Subcutaneous abdominal adipose tissue (tissue), 5 donors: ENCODE data around the gene KRTAP10-9.
"Not testable (repeated sequence)": the region's sequence is repeated elsewhere in the genome, so short reads cannot be mapped to it uniquely, and the experiment has no call there.

Experiments
- H3K27ac ChIP-seq: one replicate; pipeline ENCODE4 v1.7.0; 2013; ENCODE audit warnings: low read depth, mild to moderate bottlenecking, inconsistent platforms, low read length, moderate library complexity
- H3K27me3 ChIP-seq, 5 donors: one replicate each; pipeline ENCODE4 v1.7.0; 2013; ENCODE audit warnings: low read length in 5 of 5, inconsistent platforms in 1 of 5; ENCODE audit not compliant: control insufficient read depth in 5 of 5, insufficient read depth in 4 of 5
- H3K36me3 ChIP-seq, 5 donors: one replicate each; pipeline ENCODE4 v1.7.0; 2013; ENCODE audit warnings: low read length in 5 of 5; ENCODE audit not compliant: control insufficient read depth in 5 of 5, insufficient read depth in 5 of 5
- H3K4me1 ChIP-seq, 5 donors: one replicate each; pipeline ENCODE4 v1.7.0; 2013; ENCODE audit warnings: low read length in 5 of 5, mild to moderate bottlenecking in 3 of 5, moderate library complexity in 1 of 5; ENCODE audit not compliant: control insufficient read depth in 5 of 5, insufficient read depth in 5 of 5
- H3K4me3 ChIP-seq, 5 donors: one replicate each; pipeline ENCODE4 v1.7.0; 2013; ENCODE audit warnings: low read length in 5 of 5, low read depth in 1 of 5
- H3K9ac ChIP-seq, 5 donors: one replicate each; pipeline ENCODE4 v1.7.0; 2013; ENCODE audit warnings: low read length in 5 of 5, mild to moderate bottlenecking in 4 of 5, moderate library complexity in 3 of 5
- H3K9me3 ChIP-seq, 5 donors: one replicate each; pipeline ENCODE4 v1.7.0; 2013; ENCODE audit warnings: low read length in 5 of 5; ENCODE audit not compliant: control insufficient read depth in 5 of 5
- donor health status: healthy.
- donor health status: healthy.
- donor health status: healthy.
- donor health status: healthy.
- donor health status: healthy.

The KRTAP10-9 gene

GRCh38 chr21:44625756-44626155, 1.1 kb upstream of the KRTAP10-9 start:
- no peaks in the 10 kb centered on the region for H3K36me3 ChIP-seq
- peaks cover 0 to 4% (median 0%) of the 10 kb centered on the region in 5 donors for H3K4me1 ChIP-seq
- peaks cover 7 to 35% (median 20%) of the 10 kb centered on the region in 5 donors for H3K9me3 ChIP-seq
- H3K4me3 ChIP-seq = no peak overlapping the region
- no peak overlapping the region for H3K9ac ChIP-seq
- no peak overlapping the region for H3K27ac ChIP-seq
- H3K27me3 ChIP-seq = peaks cover 12 to 29% (median 19%) of the 10 kb centered on the region in 5 donors

GRCh38 chr21:44626262-44626661, 631 bp upstream of the KRTAP10-9 start:
- no peak overlapping the region for H3K9ac ChIP-seq
- H3K9me3 ChIP-seq = peaks cover 11 to 37% (median 21%) of the 10 kb centered on the region in 5 donors
- no peak overlapping the region for H3K27ac ChIP-seq
- no peak overlapping the region for H3K4me3 ChIP-seq
- peaks cover 0 to 4% (median 0%) of the 10 kb centered on the region in 5 donors for H3K4me1 ChIP-seq
- H3K27me3 ChIP-seq = peaks cover 12 to 29% (median 19%) of the 10 kb centered on the region in 5 donors
- no peaks in the 10 kb centered on the region for H3K36me3 ChIP-seq

GRCh38 chr21:44627181-44627822, 409 bp downstream of the KRTAP10-9 start:
- peaks cover 12 to 29% (median 19%) of the 10 kb centered on the region in 5 donors for H3K27me3 ChIP-seq
- H3K36me3 ChIP-seq, H3K4me3 ChIP-seq, H3K27ac ChIP-seq, H3K9ac ChIP-seq, H3K4me1 ChIP-seq: not testable (repeated sequence)
- H3K9me3 ChIP-seq = peaks cover 11 to 44% (median 29%) of the 10 kb centered on the region in 5 donors

- peaks cover 12 to 29% (median 19%) of the 10 kb centered on the region in 5 donors for H3K27me3 ChIP-seq
- H3K36me3 ChIP-seq, H3K4me1 ChIP-seq, H3K9ac ChIP-seq, H3K4me3 ChIP-seq, H3K27ac ChIP-seq: not testable (repeated sequence)
- H3K9me3 ChIP-seq = peaks cover 11 to 41% (median 26%) of the 10 kb centered on the region in 5 donors
Measured at GRCh38 chr21:44627831-44628233, 939 bp downstream of the KRTAP10-9 start.

- Histone ChIP-seq H3K4me3 (no peak overlapping the region), H3K27me3 (peaks cover 12 to 29% (median 19%) of the 10 kb centered on the region in 5 donors), H3K9ac (no peak overlapping the region), H3K9me3 (peaks cover 7 to 32% (median 22%) of the 10 kb centered on the region in 5 donors), H3K27ac (no peak overlapping the region), H3K36me3 (no peaks in the 10 kb centered on the region), H3K4me1 (peaks cover 0 to 4% (median 0%) of the 10 kb centered on the region in 5 donors)
Measured at GRCh38 chr21:44628707-44629391, 2.0 kb downstream of the KRTAP10-9 start.

GRCh38 chr21:44630440-44630839, 3.5 kb downstream of the KRTAP10-9 start:
- Histone ChIP-seq H3K9ac (no peak overlapping the region), H3K27ac (no peak overlapping the region), H3K9me3 (peaks cover 4 to 23% (median 17%) of the 10 kb centered on the region in 5 donors), H3K4me3 (no peak overlapping the region), H3K4me1 (peaks cover 0 to 4% (median 0%) of the 10 kb centered on the region in 5 donors), H3K36me3 (no peaks in the 10 kb centered on the region), H3K27me3 (peaks cover 12 to 30% (median 19%) of the 10 kb centered on the region in 5 donors)

- Histone ChIP-seq H3K9ac (no peak overlapping the region), H3K27me3 (peaks cover 12 to 21% (median 18%) of the 10 kb centered on the region in 5 donors), H3K36me3 (no peaks in the 10 kb centered on the region), H3K4me1 (peaks cover 0 to 3% (median 0%) of the 10 kb centered on the region in 5 donors), H3K4me3 (no peak overlapping the region), H3K9me3 (peaks cover 4 to 23% (median 17%) of the 10 kb centered on the region in 5 donors), H3K27ac (no peak overlapping the region)
Measured at GRCh38 chr21:44632067-44632466, 5.2 kb downstream of the KRTAP10-9 start.

GRCh38 chr21:44636209-44637017, 9.5 kb downstream of the KRTAP10-9 start:
- no peak overlapping the region for H3K4me3 ChIP-seq
- no peaks in the 10 kb centered on the region for H3K36me3 ChIP-seq
- peaks cover 9 to 21% (median 13%) of the 10 kb centered on the region in 5 donors for H3K27me3 ChIP-seq
- no peaks in the 10 kb centered on the region for H3K4me1 ChIP-seq
- H3K9ac ChIP-seq = no peak overlapping the region
- H3K27ac ChIP-seq = no peak overlapping the region
- peaks cover 2 to 21% (median 17%) of the 10 kb centered on the region in 5 donors for H3K9me3 ChIP-seq

GRCh38 chr21:44637018-44637850, 10.3 kb downstream of the KRTAP10-9 start, which contains the start of gene KRTAP10-10:
Gene KRTAP10-10, plus strand, starts transcription at chr21:44637356. Its CDS starts 62 bp downstream, at chr21:44637418.
- H3K36me3 ChIP-seq = no peaks in the 10 kb centered on the region
- H3K9ac ChIP-seq = no peak within 1 kb of the TSS
- H3K27ac ChIP-seq = no peak within 1 kb of the TSS
- H3K27me3 ChIP-seq = peaks cover 9 to 21% (median 13%) of the 10 kb centered on the region in 5 donors
- H3K9me3 ChIP-seq = peaks cover 2 to 16% (median 10%) of the 10 kb centered on the region in 5 donors
- no peak within 1 kb of the TSS for H3K4me3 ChIP-seq
- H3K4me1 ChIP-seq = no peaks in the 10 kb centered on the region
